ENCODE results near the gene DSCAM. TPM values are rescaled to one million over a fixed set of nuclear protein-coding genes. Genes with fewer than 3 reads are reported as not detected.

Gene DSCAM
- total and polyA plus RNA-seq, 10 donors: 0.02 to 2.7 (median 2.0) TPM

- Histone ChIP-seq H3K27ac (no peak overlapping the region), H3K36me3 (no peaks in the 10 kb centered on the region), H3K4me1 (no peaks in the 10 kb centered on the region), H3K27me3 (replicated peaks in 1 of 7) (no peaks in the 10 kb centered on the region), H3K4me3 (no peak overlapping the region), H3K9me3 (peaks cover 0 to 20% (median 15%) of the 10 kb centered on the region in 8 donors)
- no peak for DNase-seq
- TF ChIP-seq POLR2A (IDR thresholded peaks at IDR 0.05) (no peak), POLR2AphosphoS5 (IDR thresholded peaks at IDR 0.05) (no peak)
- 81 to 90% (median 84%) methylated on average over 5 of the region's 5 CpGs for WGBS, 5 donors
- intact Hi-C loops (cut with DNase I; ENCODE audit: low total_unique reads): no loop called here
Measured at GRCh38 chr21:40723966-40724365, 123.0 kb downstream of the DSCAM start.

- TF ChIP-seq POLR2AphosphoS5 (IDR thresholded peaks at IDR 0.05): no peak
- TF ChIP-seq POLR2A (IDR thresholded peaks at IDR 0.05): no peak
- TF ChIP-seq, protein P1, sequence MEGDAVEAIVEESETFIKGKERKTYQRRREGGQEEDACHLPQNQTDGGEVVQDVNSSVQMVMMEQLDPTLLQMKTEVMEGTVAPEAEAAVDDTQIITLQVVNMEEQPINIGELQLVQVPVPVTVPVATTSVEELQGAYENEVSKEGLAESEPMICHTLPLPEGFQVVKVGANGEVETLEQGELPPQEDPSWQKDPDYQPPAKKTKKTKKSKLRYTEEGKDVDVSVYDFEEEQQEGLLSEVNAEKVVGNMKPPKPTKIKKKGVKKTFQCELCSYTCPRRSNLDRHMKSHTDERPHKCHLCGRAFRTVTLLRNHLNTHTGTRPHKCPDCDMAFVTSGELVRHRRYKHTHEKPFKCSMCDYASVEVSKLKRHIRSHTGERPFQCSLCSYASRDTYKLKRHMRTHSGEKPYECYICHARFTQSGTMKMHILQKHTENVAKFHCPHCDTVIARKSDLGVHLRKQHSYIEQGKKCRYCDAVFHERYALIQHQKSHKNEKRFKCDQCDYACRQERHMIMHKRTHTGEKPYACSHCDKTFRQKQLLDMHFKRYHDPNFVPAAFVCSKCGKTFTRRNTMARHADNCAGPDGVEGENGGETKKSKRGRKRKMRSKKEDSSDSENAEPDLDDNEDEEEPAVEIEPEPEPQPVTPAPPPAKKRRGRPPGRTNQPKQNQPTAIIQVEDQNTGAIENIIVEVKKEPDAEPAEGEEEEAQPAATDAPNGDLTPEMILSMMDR (IDR thresholded peaks at IDR 0.05 in 8 of 11, conservative IDR thresholded peaks at IDR 0.05 in 3 of 11): no peak
- DNase-seq: no peak
- WGBS, 5 donors: 94 to 98% (median 95%) methylated on average over 2 of the region's 2 CpGs
Measured at GRCh38 chr21:40723317-40723716, 123.6 kb downstream of the DSCAM start.

GRCh38 chr21:40719615-40720014, 127.3 kb downstream of the DSCAM start:
- intact Hi-C loops (cut with DNase I; ENCODE audit: low total_unique reads): no loop called here
- no peak for TF ChIP-seq POLR2AphosphoS5 (IDR thresholded peaks at IDR 0.05)
- no peak for TF ChIP-seq POLR2A (IDR thresholded peaks at IDR 0.05)
- TF ChIP-seq, protein P1 (IDR thresholded peaks at IDR 0.05 in 8 of 11, conservative IDR thresholded peaks at IDR 0.05 in 3 of 11): no peak

More at GRCh38 chr21:40723317-40723716, 123.6 kb downstream of the DSCAM start:
- H3K27ac ChIP-seq: no peak overlapping the region
- peaks cover 0 to 25% (median 15%) of the 10 kb centered on the region in 8 donors for H3K9me3 ChIP-seq
- H3K4me3 ChIP-seq: no peak overlapping the region
- no peaks in the 10 kb centered on the region for H3K36me3 ChIP-seq
- no peaks in the 10 kb centered on the region for H3K27me3 ChIP-seq (replicated peaks in 1 of 7)
- intact Hi-C loops (cut with DNase I; ENCODE audit: low total_unique reads): no loop called here
- no peaks in the 10 kb centered on the region for H3K4me1 ChIP-seq

DNA sequence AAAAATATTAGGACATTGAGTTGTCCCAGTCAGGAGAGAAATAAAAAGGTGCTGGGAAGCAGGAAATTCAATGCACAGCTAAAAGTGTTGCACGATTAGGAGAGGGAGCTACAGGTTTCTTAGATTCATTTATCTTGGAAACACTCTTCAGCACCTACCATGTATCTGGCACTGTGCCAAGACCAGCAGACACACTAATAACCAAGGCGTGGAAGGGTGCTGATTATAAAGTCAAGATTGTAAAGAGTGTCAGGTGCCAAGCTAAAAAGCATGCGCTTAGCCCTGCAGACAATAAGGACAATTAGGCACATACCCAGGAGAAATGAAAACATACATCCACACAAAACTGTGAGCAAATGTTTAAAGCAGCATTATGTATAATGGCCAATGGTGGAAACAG, 129.9 kb downstream of the DSCAM start:
- no peaks in the 10 kb centered on the region for H3K36me3 ChIP-seq
- 85 to 88% (median 86%) methylated on average over 3 of the region's 3 CpGs for WGBS, 5 donors
- no peak for DNase-seq
- TF ChIP-seq POLR2AphosphoS5 (IDR thresholded peaks at IDR 0.05) (no peak), POLR2A (IDR thresholded peaks at IDR 0.05) (no peak)
- TF ChIP-seq, protein P1 (IDR thresholded peaks at IDR 0.05 in 8 of 11, conservative IDR thresholded peaks at IDR 0.05 in 3 of 11): no peak
- H3K27me3 ChIP-seq (replicated peaks in 1 of 7): no peaks in the 10 kb centered on the region
- no peak overlapping the region for H3K4me3 ChIP-seq
- H3K27ac ChIP-seq: no peak overlapping the region
- H3K4me1 ChIP-seq: no peaks in the 10 kb centered on the region
- peaks cover 0 to 23% (median 14%) of the 10 kb centered on the region in 8 donors for H3K9me3 ChIP-seq
- intact Hi-C loops (cut with DNase I; ENCODE audit: low total_unique reads): no loop called here

More at GRCh38 chr21:40719615-40720014, 127.3 kb downstream of the DSCAM start:
- H3K9me3 ChIP-seq: peaks cover 0 to 26% (median 15%) of the 10 kb centered on the region in 8 donors
- H3K4me1 ChIP-seq: no peaks in the 10 kb centered on the region
- no peaks in the 10 kb centered on the region for H3K36me3 ChIP-seq
- H3K27me3 ChIP-seq (replicated peaks in 1 of 7): no peaks in the 10 kb centered on the region
- WGBS, 5 donors: 86 to 92% (median 90%) methylated on average over 1 of the region's 1 CpG
- no peak overlapping the region for H3K4me3 ChIP-seq
- no peak for DNase-seq
- H3K27ac ChIP-seq: no peak overlapping the region

- WGBS, 5 donors: 67 to 88% (median 71%) methylated on average over 4 of the region's 4 CpGs
- intact Hi-C loops (cut with DNase I; ENCODE audit: low total_unique reads): no loop called here
- DNase-seq: no peak
- Histone ChIP-seq H3K27ac (no peak overlapping the region), H3K4me3 (no peak overlapping the region), H3K36me3 (no peaks in the 10 kb centered on the region), H3K27me3 (replicated peaks in 1 of 7) (no peaks in the 10 kb centered on the region), H3K4me1 (no peaks in the 10 kb centered on the region), H3K9me3 (peaks cover 0 to 9% (median 0%) of the 10 kb centered on the region in 8 donors)
- TF ChIP-seq POLR2A (IDR thresholded peaks at IDR 0.05) (no peak), POLR2AphosphoS5 (IDR thresholded peaks at IDR 0.05) (no peak)
- TF ChIP-seq, protein P1 (IDR thresholded peaks at IDR 0.05 in 8 of 11, conservative IDR thresholded peaks at IDR 0.05 in 3 of 11): no peak
Measured at GRCh38 chr21:40714536-40714935, 132.4 kb downstream of the DSCAM start.

All from spleen (tissue), 11 donors.